ENCODE results near the gene GABRG1.

GRCh38 chr4:45989775-45990174, 134.1 kb downstream of the GABRG1 start:
- no peak for TF ChIP-seq EZH2 (IDR thresholded peaks at IDR 0.05; ENCODE audit: borderline replicate concordance, low read length)
- no peak for TF ChIP-seq CTCF (conservative IDR thresholded peaks at IDR 0.05 in 1 of 2, IDR thresholded peaks at IDR 0.05 in 1 of 2; ENCODE audit: extremely low read depth in 1 of 2, insufficient read depth in 1 of 2, low read depth in 1 of 2, low read length in 2 of 2)
